GM21447 (cell line): Measurements from ENCODE around the gene MS4A4E.
"Not testable (repeated sequence)": the region's sequence is repeated elsewhere in the genome, so short reads cannot be mapped to it uniquely, and the experiment has no call there.

Experiments used
- ATAC-seq: cut with Tn5 transposase; IDR thresholded peaks from one replicate; pipeline ENCODE4 v1.9.1; 2021; ENCODE audit not compliant: unreplicated experiment

MS4A4E gene

GRCh38 chr11:60242740-60243239, at the start of gene MS4A4E:
MS4A4E (minus strand) TSS chr11:60243137; CDS start chr11:60230055, 13,082 bp downstream.
- no peak for ATAC-seq

- no peak for ATAC-seq
Observed at GRCh38 chr11:60292145-60292544, 49.2 kb upstream of the MS4A4E start.

- no peak for ATAC-seq
Observed at GRCh38 chr11:60288531-60288930, 45.6 kb upstream of the MS4A4E start.

- ATAC-seq: not testable (repeated sequence)
Observed at GRCh38 chr11:60285411-60286126, 42.6 kb upstream of the MS4A4E start.

GRCh38 chr11:60282286-60282685, 39.3 kb upstream of the MS4A4E start:
- no peak for ATAC-seq

- no peak for ATAC-seq
Observed at GRCh38 chr11:60281485-60281884, 38.5 kb upstream of the MS4A4E start.

- no peak for ATAC-seq
Observed at GRCh38 chr11:60280412-60280811, 37.5 kb upstream of the MS4A4E start, which contains the start of gene MS4A4A. MS4A4A (plus strand) TSS chr11:60280666; CDS start chr11:60280676, 10 bp downstream.

- no peak for ATAC-seq
Observed at GRCh38 chr11:60274416-60274815, 31.5 kb upstream of the MS4A4E start.

- no peak for ATAC-seq
Observed at GRCh38 chr11:60265373-60266214, 22.7 kb upstream of the MS4A4E start.

- ATAC-seq: no peak
Observed at GRCh38 chr11:60264644-60265043, 21.7 kb upstream of the MS4A4E start.

- no peak for ATAC-seq
Observed at GRCh38 chr11:60263402-60263801, 20.5 kb upstream of the MS4A4E start.

- ATAC-seq: no peak
Observed at GRCh38 chr11:60261014-60261413, 18.1 kb upstream of the MS4A4E start.

GRCh38 chr11:60257956-60258722, 15.2 kb upstream of the MS4A4E start:
- ATAC-seq: no peak

GRCh38 chr11:60252213-60253108, 9.5 kb upstream of the MS4A4E start:
- no peak for ATAC-seq

- ATAC-seq: no peak
Observed at GRCh38 chr11:60251485-60252212, 8.7 kb upstream of the MS4A4E start.

GRCh38 chr11:60241786-60242185, 1.2 kb downstream of the MS4A4E start:
- ATAC-seq: no peak

- no peak for ATAC-seq
Observed at GRCh38 chr11:60240662-60241061, 2.3 kb downstream of the MS4A4E start.

- no peak for ATAC-seq
Observed at GRCh38 chr11:60235321-60235720, 7.6 kb downstream of the MS4A4E start.

- no peak for ATAC-seq
Observed at GRCh38 chr11:60230681-60231080, 12.3 kb downstream of the MS4A4E start.
